ENCODE measurements around the gene PPFIA4. TPM values are rescaled to one million over a fixed set of nuclear protein-coding genes. Genes with fewer than 3 reads are reported as not detected.

Gene PPFIA4
- total RNA-seq, 1 experiment from 2014 or later: 0.83 TPM

DNA sequence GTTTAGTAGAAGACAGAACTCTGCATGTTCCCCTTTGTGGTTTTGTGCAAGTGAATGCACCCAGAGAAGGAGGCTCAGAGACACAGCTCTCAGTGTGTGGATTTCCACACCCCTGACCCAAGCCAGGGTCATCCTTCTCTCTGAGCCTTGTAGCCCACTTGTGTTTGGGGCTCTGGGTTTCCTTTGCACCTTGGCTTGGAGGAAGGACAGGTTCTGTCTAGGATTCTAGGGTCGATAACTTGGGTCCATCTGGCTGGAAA is 32.3 kb downstream of the PPFIA4 start:
- CTCF ChIA-PET: no interaction called here
- no peak overlapping the region for H3K4me3 Mint-ChIP-seq (ENCODE audit: low read depth, unreplicated experiment)
- no peak for DNase-seq
- no peak overlapping the region for H3K27ac Mint-ChIP-seq (ENCODE audit: unreplicated experiment)
- intact Hi-C loops (cut with micrococcal nuclease; ENCODE audit: unreplicated experiment): no loop called here
- BruUV-seq (replicated peaks): no TSS peak
- TF ChIP-seq CTCF (IDR thresholded peaks at IDR 0.05; ENCODE audit: unreplicated experiment): no peak
- H3K27me3 Mint-ChIP-seq (ENCODE audit: unreplicated experiment): peaks cover 95% of the 10 kb centered on the region
- no peaks in the 10 kb centered on the region for H3K4me1 Mint-ChIP-seq (ENCODE audit: low read depth, unreplicated experiment)
- H3K9me3 Mint-ChIP-seq (ENCODE audit: low read depth, unreplicated experiment): no peaks in the 10 kb centered on the region
- no peaks in the 10 kb centered on the region for H3K36me3 Mint-ChIP-seq (ENCODE audit: insufficient read depth, unreplicated experiment)

DNA sequence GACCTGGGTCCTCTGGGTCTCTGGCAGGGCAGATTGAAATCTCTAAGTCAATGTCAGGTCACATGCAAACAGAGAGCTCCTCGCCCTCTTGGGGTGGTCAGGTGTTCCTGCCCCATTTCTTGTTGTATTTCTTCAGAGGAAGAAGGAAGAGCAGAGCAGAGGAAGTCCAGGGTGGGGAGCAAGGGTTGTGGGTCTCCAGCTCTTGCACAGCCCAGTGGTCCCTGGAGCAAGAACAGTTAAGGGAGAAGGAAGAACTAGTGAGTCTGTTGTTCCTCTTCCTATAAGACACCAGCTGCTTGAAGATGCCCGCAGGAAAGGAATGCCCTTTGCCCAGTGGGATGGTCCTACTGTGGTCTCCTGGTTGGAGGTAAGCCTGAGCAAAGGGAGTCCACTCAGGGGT is 33.2 kb downstream of the PPFIA4 start:
- Mint-ChIP-seq H3K9me3 (ENCODE audit: low read depth, unreplicated experiment) (no peaks in the 10 kb centered on the region), H3K27ac (ENCODE audit: unreplicated experiment) (no peak overlapping the region), H3K27me3 (ENCODE audit: unreplicated experiment) (peaks cover 97% of the 10 kb centered on the region), H3K4me1 (ENCODE audit: low read depth, unreplicated experiment) (no peaks in the 10 kb centered on the region), H3K4me3 (ENCODE audit: low read depth, unreplicated experiment) (no peak overlapping the region), H3K36me3 (ENCODE audit: insufficient read depth, unreplicated experiment) (no peaks in the 10 kb centered on the region)
- intact Hi-C loops (cut with micrococcal nuclease; ENCODE audit: unreplicated experiment): no loop called here
- BruUV-seq (replicated peaks): no TSS peak
- CTCF ChIA-PET: interaction anchor here (0.7 to 1.8 kb wide), 2 partner anchors 11 to 19 kb away, joined by 3 to 6 read pairs; no protein-coding TSS in a partner anchor
- DNase-seq: no peak
- TF ChIP-seq CTCF (IDR thresholded peaks at IDR 0.05; ENCODE audit: unreplicated experiment): no peak

DNA sequence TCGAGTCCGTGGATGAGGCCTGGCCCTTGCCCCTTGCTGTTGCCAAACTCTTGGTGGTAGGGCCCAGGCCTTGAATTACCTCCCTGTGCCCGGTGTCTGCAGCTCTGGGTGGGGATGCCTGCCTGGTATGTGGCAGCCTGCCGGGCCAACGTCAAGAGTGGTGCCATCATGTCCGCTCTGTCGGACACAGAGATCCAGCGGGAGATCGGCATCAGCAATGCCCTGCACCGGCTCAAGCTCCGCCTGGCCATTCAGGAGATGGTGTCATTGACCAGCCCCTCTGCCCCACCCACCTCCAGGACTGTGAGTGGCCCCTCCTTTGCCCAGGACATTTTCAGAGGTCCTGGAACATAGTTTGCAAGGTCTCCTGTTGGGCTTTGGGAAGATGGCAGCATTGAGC is 33.8 kb downstream of the PPFIA4 start:
- no peak overlapping the region for H3K4me3 Mint-ChIP-seq (ENCODE audit: low read depth, unreplicated experiment)
- H3K36me3 Mint-ChIP-seq (ENCODE audit: insufficient read depth, unreplicated experiment): no peaks in the 10 kb centered on the region
- intact Hi-C loops (cut with micrococcal nuclease; ENCODE audit: unreplicated experiment): no loop called here
- H3K27me3 Mint-ChIP-seq (ENCODE audit: unreplicated experiment): peaks cover 91% of the 10 kb centered on the region
- no peak for TF ChIP-seq CTCF (IDR thresholded peaks at IDR 0.05; ENCODE audit: unreplicated experiment)
- no peak for DNase-seq
- CTCF ChIA-PET: interaction anchor here (0.7 to 1.8 kb wide), 2 partner anchors 10 to 20 kb away, joined by 3 to 6 read pairs; no protein-coding TSS in a partner anchor
- no peak overlapping the region for H3K27ac Mint-ChIP-seq (ENCODE audit: unreplicated experiment)
- BruUV-seq (replicated peaks): no TSS peak
- no peaks in the 10 kb centered on the region for H3K4me1 Mint-ChIP-seq (ENCODE audit: low read depth, unreplicated experiment)
- H3K9me3 Mint-ChIP-seq (ENCODE audit: low read depth, unreplicated experiment): no peaks in the 10 kb centered on the region

DNA sequence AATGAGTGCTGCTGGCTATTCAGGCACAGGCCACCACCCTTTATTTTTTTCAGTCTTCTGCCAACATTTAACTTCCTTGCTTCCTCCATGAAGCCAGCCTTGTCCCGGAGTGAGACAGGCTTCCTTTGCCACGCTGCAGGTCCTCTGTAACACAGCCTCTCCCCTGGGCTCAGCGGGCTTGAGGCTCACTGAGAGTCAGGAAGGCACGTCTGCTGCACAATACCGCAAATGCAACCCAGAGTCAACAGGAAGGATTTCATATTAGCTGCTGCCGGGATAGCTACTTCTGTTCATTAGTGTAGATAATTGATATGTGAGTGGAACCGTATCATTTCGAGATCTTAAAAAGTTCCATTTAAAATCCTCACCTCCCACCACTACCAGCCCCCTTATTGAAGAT is 37.0 kb downstream of the PPFIA4 start:
- Mint-ChIP-seq H3K4me1 (ENCODE audit: low read depth, unreplicated experiment) (no peaks in the 10 kb centered on the region), H3K4me3 (ENCODE audit: low read depth, unreplicated experiment) (no peak overlapping the region), H3K27ac (ENCODE audit: unreplicated experiment) (no peak overlapping the region), H3K9me3 (ENCODE audit: low read depth, unreplicated experiment) (no peaks in the 10 kb centered on the region), H3K27me3 (ENCODE audit: unreplicated experiment) (peaks cover 89% of the 10 kb centered on the region), H3K36me3 (ENCODE audit: insufficient read depth, unreplicated experiment) (no peaks in the 10 kb centered on the region)
- no peak for DNase-seq
- CTCF ChIA-PET: interaction anchor here (0.7 kb wide), 1 partner anchor 42 kb away, joined by 3 read pairs; no protein-coding TSS in a partner anchor
- intact Hi-C loops (cut with micrococcal nuclease; ENCODE audit: unreplicated experiment): no loop called here
- no TSS peak for BruUV-seq (replicated peaks)
- TF ChIP-seq CTCF (IDR thresholded peaks at IDR 0.05; ENCODE audit: unreplicated experiment): no peak
